Measurements from ENCODE around the gene CD300LB.
A peak's percentile ranks its signal among the peaks of the same experiment; 100 is the strongest.
"Not testable (repeated sequence)": the region's sequence is repeated elsewhere in the genome, so short reads cannot be mapped to it uniquely, and the experiment has no call there.

The CD300LB gene

GRCh38 chr17:74531231-74531761 lies at the start of gene CD300LB:
TSS of gene CD300LB (minus strand) at chr17:74531475. CDS start at chr17:74531350, 125 bp downstream.
- peak; percentile 55 for DNase-seq

GRCh38 chr17:74579900-74580299 lies 48.6 kb upstream of the CD300LB start:
- DNase-seq, result no peak

- DNase-seq, result no peak
These were observed 47.7 kb upstream of the CD300LB start for GRCh38 chr17:74578979-74579378.

DNA sequence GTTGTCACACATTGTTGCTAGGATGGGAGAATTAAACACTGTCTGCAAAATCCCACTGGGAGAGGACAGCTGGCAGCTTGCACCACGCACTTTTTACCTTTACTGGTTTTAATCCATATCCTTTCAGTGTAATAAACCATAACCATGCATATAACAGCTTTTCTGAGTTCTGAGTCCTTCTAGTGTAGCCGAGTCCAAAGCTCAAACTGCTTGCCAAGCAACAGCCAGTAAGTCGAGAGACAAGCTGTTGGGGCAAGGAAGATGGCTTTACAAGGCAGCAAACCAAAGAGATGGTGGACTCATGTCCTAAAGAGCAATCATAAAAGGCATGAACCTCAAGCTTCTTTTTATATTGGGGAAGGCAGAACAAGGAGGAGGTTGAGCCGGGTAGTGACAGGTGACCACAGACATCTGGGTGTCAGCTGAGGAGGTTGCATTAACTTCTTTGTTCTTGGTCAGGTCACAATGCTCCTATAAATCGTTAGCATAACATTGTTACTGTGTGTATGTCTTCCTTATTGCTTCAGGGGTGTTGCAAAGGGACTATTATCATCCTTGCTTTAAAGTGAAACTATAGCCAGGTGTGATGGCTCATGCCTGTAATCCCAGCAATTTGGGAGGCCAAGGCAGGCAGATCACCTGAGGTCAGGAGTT lies 43.3 kb upstream of the CD300LB start:
- no peak for DNase-seq

DNA sequence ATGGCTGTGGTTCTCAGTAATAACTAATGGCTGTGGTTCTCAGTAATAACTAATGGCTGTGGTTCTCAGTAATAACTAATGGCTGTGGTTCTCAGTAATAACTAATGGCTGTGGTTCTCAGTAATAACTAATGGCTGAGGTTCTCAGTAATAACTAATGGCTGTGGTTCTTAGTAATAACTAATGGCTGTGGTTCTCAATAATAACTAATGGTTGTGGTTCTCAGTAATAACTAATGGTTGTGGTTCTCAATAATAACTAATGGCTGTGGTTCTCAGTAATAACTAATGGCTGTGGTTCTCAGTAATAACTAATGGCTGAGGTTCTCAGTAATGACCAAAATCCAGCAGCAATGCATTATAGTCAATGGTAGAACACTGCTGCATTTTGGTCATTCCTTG lies 42.4 kb upstream of the CD300LB start:
- not testable (repeated sequence) for DNase-seq

- DNase-seq, result no peak
These were observed 41.9 kb upstream of the CD300LB start for GRCh38 chr17:74573169-74573568.

GRCh38 chr17:74571621-74572270 lies 40.5 kb upstream of the CD300LB start:
- DNase-seq, result no peak

GRCh38 chr17:74569020-74570003 lies 38.0 kb upstream of the CD300LB start:
- no peak for DNase-seq

GRCh38 chr17:74568106-74568873 lies 37.0 kb upstream of the CD300LB start:
- no peak for DNase-seq

- no peak for DNase-seq
These were observed 36.1 kb upstream of the CD300LB start, which contains the start of gene CD300H for GRCh38 chr17:74567397-74567796. TSS of gene CD300H (minus strand) at chr17:74567509.

GRCh38 chr17:74566132-74566753 lies 35.0 kb upstream of the CD300LB start:
- DNase-seq, result no peak

GRCh38 chr17:74565126-74565525 lies 33.9 kb upstream of the CD300LB start:
- no peak for DNase-seq

- DNase-seq, result no peak
These were observed 32.1 kb upstream of the CD300LB start for GRCh38 chr17:74563358-74563757.

GRCh38 chr17:74561586-74561985 lies 30.3 kb upstream of the CD300LB start:
- DNase-seq, result no peak

DNA sequence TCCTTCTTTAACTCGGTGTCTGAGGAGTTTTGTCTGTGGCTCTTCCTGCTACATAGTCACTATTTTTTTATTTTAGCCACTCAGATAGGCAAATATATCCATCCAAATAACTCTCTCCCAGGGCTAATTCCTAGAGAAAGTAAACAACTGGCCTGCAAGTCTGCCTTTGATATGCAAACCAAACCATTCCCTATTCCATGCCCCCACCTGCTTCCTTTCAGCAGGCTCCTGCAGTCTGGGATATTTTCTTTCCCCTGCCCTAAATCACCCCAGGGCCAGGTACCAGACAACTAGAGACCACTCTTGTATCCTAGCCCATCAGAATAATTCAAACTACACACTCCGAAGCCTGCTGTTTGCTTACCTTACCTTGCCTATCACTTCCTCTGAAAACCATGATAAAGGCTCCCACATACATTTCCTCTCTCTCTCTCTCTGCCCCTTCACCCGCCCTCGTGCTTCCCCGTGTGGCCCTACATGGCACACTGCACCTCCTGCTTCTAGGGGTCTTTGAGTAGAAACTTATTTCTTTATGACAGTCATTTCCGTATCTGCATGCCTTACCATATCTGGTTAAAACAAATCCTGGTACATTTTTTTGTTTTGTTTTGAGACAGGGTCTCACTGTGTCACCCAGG lies 27.7 kb upstream of the CD300LB start:
- DNase-seq, result no peak

GRCh38 chr17:74558402-74558801 lies 27.1 kb upstream of the CD300LB start:
- DNase-seq, result not testable (repeated sequence)

- peak; percentile 22 for DNase-seq
These were observed 24.2 kb upstream of the CD300LB start for GRCh38 chr17:74555427-74555940.

GRCh38 chr17:74554909-74555308 lies 23.6 kb upstream of the CD300LB start:
- peak; percentile 1 for DNase-seq

- no peak for DNase-seq
These were observed 20.8 kb upstream of the CD300LB start for GRCh38 chr17:74552037-74552436.

GRCh38 chr17:74550602-74551001 lies 19.3 kb upstream of the CD300LB start:
- DNase-seq, result no peak

DNA sequence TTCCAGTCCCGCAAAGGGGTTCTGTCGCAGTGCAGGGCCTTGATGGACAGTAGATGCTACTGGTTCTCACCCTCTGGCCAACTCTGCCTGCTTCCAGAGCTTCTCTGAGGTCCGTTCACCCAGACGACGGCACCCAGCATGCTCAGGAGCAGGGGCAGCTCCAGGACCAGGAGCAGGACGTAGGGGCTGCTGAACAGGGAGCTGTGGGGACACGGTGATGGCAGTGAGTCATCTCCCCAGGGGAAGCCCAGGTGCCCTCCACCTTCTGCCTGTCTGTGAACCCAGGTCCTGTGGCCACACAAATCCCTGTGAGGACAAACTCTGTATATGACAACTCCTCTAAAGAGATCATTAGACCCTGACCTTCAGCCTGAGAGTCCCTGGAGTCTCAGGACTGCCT lies 18.1 kb upstream of the CD300LB start:
- DNase-seq, result no peak

Data from activated effector memory CD4-positive, alpha-beta T cell treated with anti-CD3 and anti-CD28 coated beads, Interleukin-2, amount 50 U/mL, for 16 hours (primary cell).